GM12878 (cell line): Measurements from ENCODE around the gene CCDC12. TPM values are rescaled to one million over a fixed set of nuclear protein-coding genes. Genes with fewer than 3 reads are reported as not detected.

Experiments used
- ATAC-seq: fragments of 200-7000 bp; cut with Tn5 transposase; 3 replicates; pipeline ENCODE4 v1.9.1; 2020; ENCODE audit warnings: mild to moderate bottlenecking, moderate library complexity
- BruUV-seq: library from RNA; stranded (reverse); fragments of 400-500 nt; replicated peaks from 2 replicates; lab custom pipeline; 2021; lab: Mats Ljungman, UMichigan
- CTCF ChIA-PET: fragments of 300-600 bp; sonication (Branson Sonifier 250); formaldehyde crosslinking; extraction: SDS; loops from one replicate; lab custom pipeline; 2021; ENCODE audit warnings: inconsistent platforms; lab: Yijun Ruan, JAX
- POLR2A ChIA-PET: fragments of 350-600 bp; formaldehyde crosslinking; extraction: SDS; loops from one replicate; lab custom pipeline; 2021; ENCODE audit warnings: inconsistent platforms; lab: Charles Lee
- RAD21 ChIA-PET: fragments of 300-600 bp; sonication (Branson Sonifier 250); formaldehyde crosslinking; loops from one replicate; lab custom pipeline; 2023; ENCODE audit warnings: antibody characterized with exemption; ENCODE audit not compliant: unreplicated experiment; lab: Charles Lee
- SMC1A ChIA-PET: fragments of 300-600 bp; sonication (Branson Sonifier 250); formaldehyde crosslinking; loops from one replicate; lab custom pipeline; 2023; ENCODE audit not compliant: unreplicated experiment, uncharacterized antibody; lab: Charles Lee
- DNase-seq: peaks from one replicate; pipeline ENCODE4 v3.0.0-alpha.2; 2011; ENCODE audit warnings: low read depth, low spot score
- FAIRE-seq: peaks from 3 replicates; lab custom pipeline; 2011; peaks lifted over from hg19 to GRCh38; lab: Jason Lieb, UNC
- H2AFZ ChIP-seq: 2 replicates; pipeline ENCODE4 v1.6.0; 2011; ENCODE audit warnings: low read depth, low read length, control low read depth; ENCODE audit not compliant: control insufficient read depth
- H3K27ac ChIP-seq: 2 replicates; pipeline ENCODE4 v1.5.1; 2011; ENCODE audit warnings: control low read depth; ENCODE audit not compliant: control insufficient read depth, insufficient read depth
- H3K27me3 ChIP-seq, 2 experiments: replicated peaks in 1 of 2; 2 replicates each; pipeline versions ENCODE4 v1.6.0 to v1.6.1; 2011; ENCODE audit warnings: low read length in 1 of 2; ENCODE audit not compliant: control insufficient read depth in 2 of 2, insufficient read depth in 2 of 2
- H3K36me3 ChIP-seq, 2 experiments: 2 replicates each; pipeline ENCODE4 v1.5.1; 2011; ENCODE audit warnings: low read length in 1 of 2; ENCODE audit not compliant: control insufficient read depth in 2 of 2, insufficient read depth in 2 of 2
- H3K4me1 ChIP-seq: 2 replicates; pipeline ENCODE4 v1.6.1; 2011; ENCODE audit warnings: mild to moderate bottlenecking, low read length, moderate library complexity, mixed read lengths; ENCODE audit not compliant: control insufficient read depth, insufficient read depth
- H3K4me2 ChIP-seq: 2 replicates; pipeline ENCODE4 v1.6.0; 2011; ENCODE audit warnings: control low read depth; ENCODE audit not compliant: control insufficient read depth, insufficient read depth
- H3K4me3 ChIP-seq: fragments of 200-600 bp; sonication (generic); 2 replicates; pipeline ENCODE4 v1.5.1; 2016
- H3K79me2 ChIP-seq: 2 replicates; pipeline ENCODE4 v1.6.0; 2011; ENCODE audit warnings: low read length; ENCODE audit not compliant: control insufficient read depth, insufficient read depth
- H3K9ac ChIP-seq: 2 replicates; pipeline ENCODE4 v1.8.0; 2011; ENCODE audit warnings: low read length, control low read depth, mixed read lengths; ENCODE audit not compliant: control insufficient read depth, insufficient read depth
- H3K9me3 ChIP-seq: replicated peaks from 3 replicates; pipeline ENCODE4 v1.5.1; 2011; ENCODE audit warnings: mild to moderate bottlenecking, low read length; ENCODE audit not compliant: control insufficient read depth, insufficient read depth
- H4K20me1 ChIP-seq: 2 replicates; pipeline ENCODE4 v1.6.0; 2011; ENCODE audit not compliant: control insufficient read depth, insufficient read depth
- BHLHE40 ChIP-seq, 2 experiments: fragments of 450-650 bp in 1 of 2; IDR thresholded peaks; 2 replicates each; pipeline ENCODE4 v1.6.1; 2011 to 2017; ENCODE audit warnings: low read depth in 2 of 2, borderline replicate concordance in 1 of 2, improper control_type of control experiment in 1 of 2, low read length in 1 of 2, mild to moderate bottlenecking in 1 of 2
- CBX3 ChIP-seq: fragments of 200-600 bp; sonication (generic); IDR thresholded peaks from 2 replicates; pipeline ENCODE4 v1.6.1; 2016; ENCODE audit warnings: low read depth, borderline replicate concordance
- CREB1 ChIP-seq: IDR thresholded peaks from 2 replicates; pipeline ENCODE4 v1.6.1; 2012; ENCODE audit warnings: low read depth, mild to moderate bottlenecking, inconsistent platforms
- GABPA ChIP-seq: IDR thresholded peaks from 2 replicates; pipeline ENCODE4 v1.6.1; 2014; ENCODE audit warnings: antibody characterized with exemption, low read depth, mild to moderate bottlenecking, inconsistent platforms
- IKZF1 ChIP-seq: fragments of 450-650 bp; conservative IDR thresholded peaks from 2 replicates; pipeline ENCODE4 v1.6.1; 2017; ENCODE audit warnings: antibody characterized with exemption, mild to moderate bottlenecking
- NFIC ChIP-seq: IDR thresholded peaks from 2 replicates; pipeline ENCODE4 v1.6.1; 2012; ENCODE audit warnings: low read depth, mild to moderate bottlenecking, inconsistent platforms, low read length, moderate library complexity
- NFXL1 ChIP-seq: fragments of 450-650 bp; IDR thresholded peaks from 2 replicates; pipeline ENCODE4 v1.6.1; 2017; ENCODE audit warnings: antibody characterized with exemption, mild to moderate bottlenecking, borderline replicate concordance
- NFYA ChIP-seq: IDR thresholded peaks from 2 replicates; pipeline ENCODE4 v1.6.1; 2011; ENCODE audit warnings: low read depth, mild to moderate bottlenecking, low read length, improper control_type of control experiment, borderline replicate concordance
- NR2F1 ChIP-seq: fragments of 450-650 bp; conservative IDR thresholded peaks from 2 replicates; pipeline ENCODE4 v1.6.1; 2017; ENCODE audit warnings: mild to moderate bottlenecking
- RUNX3 ChIP-seq: IDR thresholded peaks from 2 replicates; pipeline ENCODE4 v1.6.1; 2012; ENCODE audit warnings: low read length, inconsistent platforms
- SMAD1 ChIP-seq: fragments of 450-650 bp; IDR thresholded peaks from 2 replicates; pipeline ENCODE4 v1.6.1; 2018; ENCODE audit warnings: mild to moderate bottlenecking, low read depth; ENCODE audit not compliant: partially characterized antibody
- SREBF1 ChIP-seq: IDR thresholded peaks from 2 replicates; pipeline ENCODE4 v1.6.1; 2012; ENCODE audit warnings: mild to moderate bottlenecking, low read length
- ZBTB40 ChIP-seq: fragments of 450-650 bp; IDR thresholded peaks from 2 replicates; pipeline ENCODE4 v1.6.1; 2016; ENCODE audit warnings: mild to moderate bottlenecking, moderate library complexity, borderline replicate concordance
- WGBS: methylation state at CpG from one replicate; pipeline ENCODE4 v1.1.6; 2016; ENCODE audit warnings: low lambda C conversion rate; ENCODE audit not compliant: insufficient replicate concordance, insufficient coverage; ENCODE audit errors: missing lambda C conversion rate; 5-methylcytosine and 5-hydroxymethylcytosine counted together
- in situ Hi-C: fragments of 300-500 bp; cut with MboI; formaldehyde crosslinking; loops from 9 replicates; pipeline ENCODE4 v1.14.3; 2018; ENCODE audit warnings: mixed read lengths
- intact Hi-C: fragments of 100-400 bp; cut with micrococcal nuclease; formaldehyde crosslinking; loops from one replicate; pipeline ENCODE4 v1.14.2; 2022; ENCODE audit not compliant: unreplicated experiment
- polyA plus RNA-seq, 11 experiments: library from polyadenylated mRNA; depleted of rRNA in 4 of 11; unstranded in 6 of 11; stranded (reverse) in 5 of 11; fragments of >200 nt; fragmentation: Nextera tagmentation in 4 of 11; fragmentation: Illumina TruSeq in 1 of 11; extraction: Ambion mirVana in 4 of 11; extraction: Trizol in 1 of 11; gene quantifications; 1 replicate in 1 of 11; 2 replicates in 10 of 11; pipeline versions ENCODE4 v1.2.1 to v1.2.3, GENCODE V29; 2011 to 2016; ENCODE audit warnings: inconsistent platforms in 2 of 11, missing spikeins in 2 of 11, low read depth in 1 of 11
- total RNA-seq, 4 experiments: library from RNA; depleted of rRNA in 3 of 4; stranded (reverse); fragments of >200 nt in 3 of 4; fragmentation: Illumina TruSeq in 1 of 4; extraction: Trizol in 1 of 4; gene quantifications; 2 replicates each; pipeline versions ENCODE4 v1.2.1 to v1.2.3, GENCODE V29; 2013 to 2021
- TF ChIP-seq, protein P1 (sequence below): fragments of 450-650 bp; IDR thresholded peaks from 2 replicates; pipeline ENCODE4 v1.6.1; 2018; ENCODE audit warnings: borderline replicate concordance, mild to moderate bottlenecking; ENCODE audit not compliant: partially characterized antibody
- TF ChIP-seq, protein P2 (sequence below): fragments of 450-650 bp; IDR thresholded peaks from 2 replicates; pipeline ENCODE4 v1.6.1; 2017; ENCODE audit warnings: mild to moderate bottlenecking, low read depth, inconsistent platforms; ENCODE audit not compliant: poor library complexity, severe bottlenecking

The CCDC12 gene
- total and polyA plus RNA-seq, 10 of the 15 experiments (the other 5 are each of a cell fraction or from before 2014, with no cell fraction given): 9.2 to 91.4 (median 61.3) TPM

DNA sequence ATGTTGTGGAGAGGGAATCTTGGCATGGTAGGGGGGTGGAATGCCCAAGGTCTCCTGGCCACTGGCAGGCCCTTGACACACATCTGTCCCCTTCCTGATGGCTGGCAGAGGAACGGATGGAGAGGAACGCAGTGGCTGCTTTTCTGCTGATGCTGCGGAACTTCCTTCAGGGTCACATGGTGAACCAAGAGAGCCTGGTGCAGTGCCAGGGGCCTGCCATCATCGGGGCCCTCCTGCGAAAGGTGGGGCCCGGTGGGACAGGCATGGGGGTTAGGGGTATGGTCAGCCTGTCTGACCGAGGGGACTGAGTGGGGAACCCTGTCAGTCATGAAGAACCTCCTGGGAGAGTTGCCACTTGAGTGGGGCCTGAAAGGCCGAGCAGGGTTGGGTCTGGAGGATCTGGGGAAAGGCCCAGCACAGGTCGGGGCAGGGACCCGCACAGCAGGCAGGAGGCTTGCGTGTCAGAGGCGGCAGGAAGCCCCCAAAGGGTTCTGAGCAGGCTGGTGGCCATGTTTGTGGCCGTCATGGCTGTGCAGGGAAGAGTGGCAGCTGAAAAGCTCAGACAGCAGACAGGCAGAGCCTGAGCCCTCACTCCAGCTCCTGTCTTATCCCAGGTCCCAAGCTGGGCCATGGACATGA lies 21.0 kb upstream of the CCDC12 start:
- Histone ChIP-seq H3K79me2 (no peaks in the 10 kb centered on the region; the same call in 1 of the 2 replicates), H3K27ac (no peak overlapping the region), H4K20me1 (no peaks in the 10 kb centered on the region), H3K27me3 (no peaks in the 10 kb centered on the region), H3K4me2 (no peak overlapping the region), H2AFZ (no peak overlapping the region), H3K9me3 (no peaks in the 10 kb centered on the region), H3K36me3 (peaks cover 21 to 42% of the 10 kb centered on the region in 2 experiments; a peak in 3 of 4 replicates), H3K9ac (no peak overlapping the region), H3K4me3 (no peak overlapping the region), H3K4me1 (no peaks in the 10 kb centered on the region)
- no peak for DNase-seq
- BruUV-seq: no TSS peak
- ATAC-seq: no peak
- in situ Hi-C loops: no loop called here
- FAIRE-seq: no peak
- WGBS: 91% methylated on average over 13 of the region's 13 CpGs
- RAD21 ChIA-PET: interaction anchor here (0.7 to 1.8 kb wide), 6 partner anchors 10 to 84 kb away, joined by 3 to 5 read pairs (median 3); partner anchors contain the start of gene NBEAL2
- SMC1A ChIA-PET: interaction anchor here (0.7 to 2.2 kb wide), 8 partner anchors 37 to 88 kb away, joined by 3 to 8 read pairs (median 4); no protein-coding TSS in a partner anchor
- CTCF ChIA-PET: interaction anchor here (0.6 to 2.7 kb wide), 15 partner anchors 12 to 88 kb away, joined by 3 to 14 read pairs (median 5); partner anchors contain the start of gene NBEAL2
- POLR2A ChIA-PET: no interaction called here
- intact Hi-C loops: loop anchor here (1.0 to 2.0 kb wide), 2 partner anchors 74 to 131 kb away; no protein-coding TSS in a partner anchor
- TF ChIP-seq NFYA (no peak), NFXL1 (no peak), CBX3 (no peak), NFIC (no peak), SREBF1 (no peak), NR2F1 (no peak), CREB1 (no peak), ZBTB40 (no peak), RUNX3 (no peak), IKZF1 (no peak), SMAD1 (no peak), BHLHE40 (IDR thresholded peaks at IDR 0.05; ENCODE audit: borderline replicate concordance in 1 of 2, low read depth in 2 of 2, low read length in 1 of 2) (no peak), GABPA (no peak)
- TF ChIP-seq, protein P1, sequence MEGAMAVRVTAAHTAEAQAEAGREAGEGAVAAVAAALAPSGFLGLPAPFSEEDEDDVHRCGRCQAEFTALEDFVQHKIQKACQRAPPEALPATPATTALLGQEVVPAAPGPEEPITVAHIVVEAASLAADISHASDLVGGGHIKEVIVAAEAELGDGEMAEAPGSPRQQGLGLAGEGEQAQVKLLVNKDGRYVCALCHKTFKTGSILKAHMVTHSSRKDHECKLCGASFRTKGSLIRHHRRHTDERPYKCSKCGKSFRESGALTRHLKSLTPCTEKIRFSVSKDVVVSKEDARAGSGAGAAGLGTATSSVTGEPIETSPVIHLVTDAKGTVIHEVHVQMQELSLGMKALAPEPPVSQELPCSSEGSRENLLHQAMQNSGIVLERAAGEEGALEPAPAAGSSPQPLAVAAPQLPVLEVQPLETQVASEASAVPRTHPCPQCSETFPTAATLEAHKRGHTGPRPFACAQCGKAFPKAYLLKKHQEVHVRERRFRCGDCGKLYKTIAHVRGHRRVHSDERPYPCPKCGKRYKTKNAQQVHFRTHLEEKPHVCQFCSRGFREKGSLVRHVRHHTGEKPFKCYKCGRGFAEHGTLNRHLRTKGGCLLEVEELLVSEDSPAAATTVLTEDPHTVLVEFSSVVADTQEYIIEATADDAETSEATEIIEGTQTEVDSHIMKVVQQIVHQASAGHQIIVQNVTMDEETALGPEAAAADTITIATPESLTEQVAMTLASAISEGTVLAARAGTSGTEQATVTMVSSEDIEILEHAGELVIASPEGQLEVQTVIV: no peak
- TF ChIP-seq, protein P2, sequence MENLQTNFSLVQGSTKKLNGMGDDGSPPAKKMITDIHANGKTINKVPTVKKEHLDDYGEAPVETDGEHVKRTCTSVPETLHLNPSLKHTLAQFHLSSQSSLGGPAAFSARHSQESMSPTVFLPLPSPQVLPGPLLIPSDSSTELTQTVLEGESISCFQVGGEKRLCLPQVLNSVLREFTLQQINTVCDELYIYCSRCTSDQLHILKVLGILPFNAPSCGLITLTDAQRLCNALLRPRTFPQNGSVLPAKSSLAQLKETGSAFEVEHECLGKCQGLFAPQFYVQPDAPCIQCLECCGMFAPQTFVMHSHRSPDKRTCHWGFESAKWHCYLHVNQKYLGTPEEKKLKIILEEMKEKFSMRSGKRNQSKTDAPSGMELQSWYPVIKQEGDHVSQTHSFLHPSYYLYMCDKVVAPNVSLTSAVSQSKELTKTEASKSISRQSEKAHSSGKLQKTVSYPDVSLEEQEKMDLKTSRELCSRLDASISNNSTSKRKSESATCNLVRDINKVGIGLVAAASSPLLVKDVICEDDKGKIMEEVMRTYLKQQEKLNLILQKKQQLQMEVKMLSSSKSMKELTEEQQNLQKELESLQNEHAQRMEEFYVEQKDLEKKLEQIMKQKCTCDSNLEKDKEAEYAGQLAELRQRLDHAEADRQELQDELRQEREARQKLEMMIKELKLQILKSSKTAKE: no peak
